CD8-positive, alpha-beta memory T cell (primary cell): ENCODE results near the gene ALPL. TPM values are rescaled to one million over a fixed set of nuclear protein-coding genes. Genes with fewer than 3 reads are reported as not detected.

Experiments
- CTCF ChIA-PET: fragments of 350-600 bp; sonication (Branson Sonifier 250); formaldehyde crosslinking; loops from one replicate; lab custom pipeline; 2021; ENCODE audit warnings: antibody characterized with exemption; lab: Charles Lee
- POLR2A ChIA-PET: fragments of 350-600 bp; sonication (Branson Sonifier 250); formaldehyde crosslinking; loops from one replicate; lab custom pipeline; 2021; ENCODE audit warnings: antibody characterized with exemption; lab: Charles Lee
- DNase-seq, 5 donors: peaks; one replicate each; pipeline versions ENCODE4 v3.0.0 to v3.0.0-alpha.2; 2020 to 2022; ENCODE audit warnings: mixed read lengths in 1 of 5
- H3K27ac ChIP-seq: one replicate; pipeline ENCODE4 v1.7.0; 2013; ENCODE audit warnings: low read depth, mild to moderate bottlenecking, low read length, moderate library complexity
- H3K27me3 ChIP-seq: 2 replicates; pipeline ENCODE4 v1.7.0; 2013; ENCODE audit warnings: low read length, mild to moderate bottlenecking; ENCODE audit not compliant: insufficient read depth, poor library complexity, severe bottlenecking
- H3K36me3 ChIP-seq: 2 replicates; pipeline ENCODE4 v1.7.0; 2013; ENCODE audit warnings: mild to moderate bottlenecking, low read length, moderate library complexity; ENCODE audit not compliant: insufficient read depth
- H3K4me1 ChIP-seq: 2 replicates; pipeline ENCODE4 v1.7.0; 2013; ENCODE audit warnings: mild to moderate bottlenecking, low read length, moderate library complexity; ENCODE audit not compliant: insufficient read depth
- H3K4me3 ChIP-seq: 2 replicates; pipeline ENCODE4 v1.7.0; 2013; ENCODE audit warnings: mild to moderate bottlenecking, low read length
- H3K9me3 ChIP-seq: 2 replicates; pipeline ENCODE4 v1.7.0; 2013; ENCODE audit warnings: mild to moderate bottlenecking, low read length
- H3K27ac Mint-ChIP-seq, 8 donors: one replicate each; pipeline ENCODE4 v1.8.0; 2020 to 2021; ENCODE audit warnings: mixed read lengths in 8 of 8, mild to moderate bottlenecking in 6 of 8, inconsistent platforms in 3 of 8, moderate library complexity in 3 of 8
- H3K27me3 Mint-ChIP-seq, 2 donors: one replicate each; pipeline ENCODE4 v1.8.0; 2020 to 2021; ENCODE audit warnings: mixed read lengths in 2 of 2, mild to moderate bottlenecking in 1 of 2, moderate library complexity in 1 of 2
- H3K36me3 Mint-ChIP-seq, 3 donors: one replicate each; pipeline ENCODE4 v1.8.0; 2020 to 2021; ENCODE audit warnings: mixed read lengths in 3 of 3, inconsistent platforms in 1 of 3, mild to moderate bottlenecking in 1 of 3
- H3K4me1 Mint-ChIP-seq, 3 donors: one replicate each; pipeline ENCODE4 v1.8.0; 2020 to 2021; ENCODE audit warnings: mixed read lengths in 3 of 3, inconsistent platforms in 1 of 3, mild to moderate bottlenecking in 1 of 3
- H3K4me3 Mint-ChIP-seq, 7 donors: one replicate each; pipeline ENCODE4 v1.8.0; 2020 to 2021; ENCODE audit warnings: mixed read lengths in 7 of 7, mild to moderate bottlenecking in 6 of 7, moderate library complexity in 4 of 7, inconsistent platforms in 2 of 7
- H3K9me3 Mint-ChIP-seq, 5 donors: one replicate each; pipeline ENCODE4 v1.8.0; 2020 to 2022; ENCODE audit warnings: mixed read lengths in 5 of 5, mild to moderate bottlenecking in 3 of 5, moderate library complexity in 2 of 5, inconsistent platforms in 1 of 5
- polyA plus RNA-seq: library from polyadenylated mRNA; unstranded; fragments of 300-500 nt; fragmentation: Illumina TruSeq; gene quantifications from one replicate; pipeline ENCODE4 v1.2.3, GENCODE V29; 2021
- total RNA-seq, 2 experiments: library from RNA; stranded (reverse); gene quantifications; one replicate each; pipeline ENCODE4 v1.2.3, GENCODE V29; 2021

Gene ALPL
- total and polyA plus RNA-seq, 3 experiments from 2014 or later = not detected

DNA sequence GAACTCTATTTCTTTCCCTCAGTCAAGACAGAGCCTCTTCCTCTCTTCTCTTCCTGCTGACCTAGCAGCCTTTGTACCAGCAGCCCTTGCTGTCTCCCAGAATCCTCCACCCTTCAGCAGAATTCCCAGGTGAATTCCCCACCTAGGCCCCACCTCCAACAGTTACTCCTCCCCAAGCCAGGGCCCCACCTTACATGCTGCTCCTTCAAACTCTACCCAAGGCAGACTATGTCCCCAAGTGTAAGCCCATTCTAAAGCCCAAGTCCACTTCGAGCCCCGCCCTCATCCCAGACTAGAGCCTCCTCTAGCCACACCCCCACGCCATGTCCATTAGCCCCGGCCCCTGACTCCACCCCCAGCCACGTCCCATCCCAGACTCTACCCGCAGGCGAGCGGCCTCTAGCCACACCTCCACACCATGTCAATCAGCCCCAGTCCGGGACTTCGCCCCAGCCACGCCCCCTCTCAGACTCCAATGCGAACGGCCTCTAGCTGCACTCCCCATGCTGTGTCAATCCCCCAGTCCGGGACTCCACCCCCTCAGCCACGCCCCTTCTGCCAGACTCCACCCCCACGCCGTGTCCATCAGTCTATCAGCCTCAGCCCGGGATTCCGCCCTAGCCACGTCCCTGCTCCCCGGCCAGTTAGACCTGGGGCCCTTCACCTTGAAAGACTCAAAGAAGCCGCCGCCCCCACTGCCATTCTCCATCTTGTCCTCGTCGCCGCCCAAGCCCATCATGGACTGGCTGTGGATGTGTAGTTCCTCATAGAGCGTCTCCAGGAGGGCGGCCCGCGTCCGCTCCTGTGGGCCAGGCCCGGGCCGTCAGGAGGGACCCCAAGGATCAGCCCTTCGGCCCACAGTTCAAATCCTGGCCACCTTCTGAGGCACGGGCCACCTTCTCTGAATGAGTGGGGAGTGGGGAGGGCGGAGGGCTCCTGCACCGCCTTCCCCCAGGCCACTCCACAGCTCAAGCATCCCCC is 98.6 kb downstream of the ALPL start:
- CTCF ChIA-PET = no interaction called here
- H3K4me3 Mint-ChIP-seq = peak overlapping the region in 3 of 7 donors; percentile 5 to 36 (median 12)

DNA sequence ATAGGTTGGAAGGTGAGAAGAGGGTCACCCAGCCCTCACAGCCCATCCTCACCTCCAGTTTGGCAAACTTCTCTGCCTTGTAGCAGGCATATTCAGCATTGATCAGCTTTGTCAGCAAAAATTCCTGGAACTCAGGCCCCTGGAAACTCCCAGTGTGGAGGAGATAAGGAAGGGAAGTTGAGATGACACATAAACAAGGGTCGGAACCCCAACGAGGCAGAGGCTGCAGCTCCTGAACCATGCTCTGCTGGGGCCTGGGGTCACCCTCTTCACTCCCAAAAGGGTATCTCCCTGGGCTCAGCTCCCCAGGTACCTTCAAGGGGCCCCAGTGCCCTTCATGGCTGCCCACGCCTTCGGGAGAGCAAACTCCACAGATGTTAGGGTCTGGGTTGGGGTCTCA is 99.6 kb downstream of the ALPL start:
- DNase-seq = no peak
- CTCF ChIA-PET = no interaction called here
- H3K4me1 ChIP-seq = no peaks in the 10 kb centered on the region

More for the DNA sequence above, 98.6 kb downstream of the ALPL start:
- H3K27ac Mint-ChIP-seq = peak overlapping the region in 3 of 8 donors; percentile 22 to 68 (median 36)
- peaks cover 10 to 15% (median 10%) of the 10 kb centered on the region in 3 donors for H3K4me1 Mint-ChIP-seq
- H3K27me3 ChIP-seq = no peaks in the 10 kb centered on the region
- H3K27ac ChIP-seq = peak overlapping the region; percentile 67
- H3K27me3 Mint-ChIP-seq = peaks cover 14 to 15% of the 10 kb centered on the region in 2 donors
- POLR2A ChIA-PET = no interaction called here
- peaks cover 0 to 2% (median 0%) of the 10 kb centered on the region in 5 donors for H3K9me3 Mint-ChIP-seq
- H3K36me3 ChIP-seq = no peaks in the 10 kb centered on the region
- DNase-seq = peak in 1 of 5 donors; percentile 11
- H3K9me3 ChIP-seq = no peaks in the 10 kb centered on the region
- no peaks in the 10 kb centered on the region for H3K36me3 Mint-ChIP-seq
- no peaks in the 10 kb centered on the region for H3K4me1 ChIP-seq
- H3K4me3 ChIP-seq = no peak overlapping the region

DNA sequence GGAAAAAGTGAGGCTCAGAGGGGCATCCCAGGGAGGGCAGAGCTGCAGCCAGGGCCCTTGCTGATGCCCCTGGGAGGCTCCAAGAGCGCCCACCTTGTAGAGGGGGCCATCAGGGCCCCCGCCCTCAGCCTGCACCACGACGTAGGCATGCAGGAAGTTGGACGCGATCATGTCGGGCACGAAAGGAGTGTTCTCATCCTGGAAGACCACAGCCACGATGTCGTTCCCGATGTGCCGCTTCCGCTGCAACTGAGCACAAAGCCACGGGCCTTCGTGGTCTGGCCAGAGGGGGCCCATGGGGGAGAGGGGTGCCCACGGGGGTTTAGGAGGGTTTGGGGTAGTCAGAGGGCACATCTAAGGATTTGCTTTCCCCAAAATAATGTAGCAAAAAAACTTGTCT is 100.8 kb downstream of the ALPL start:
- Mint-ChIP-seq H3K36me3 (no peaks in the 10 kb centered on the region), H3K4me3 (no peak overlapping the region), H3K4me1 (peaks cover 10 to 15% (median 10%) of the 10 kb centered on the region in 3 donors), H3K27me3 (peaks cover 9 to 14% of the 10 kb centered on the region in 2 donors), H3K27ac (no peak overlapping the region), H3K9me3 (peaks cover 0 to 2% (median 0%) of the 10 kb centered on the region in 5 donors)
- DNase-seq = no peak
- ChIA-PET CTCF (interaction anchor here (2.2 kb wide), 1 partner anchor 14 kb away, joined by 4 read pairs; no protein-coding TSS in a partner anchor), POLR2A (no interaction called here)
- no peaks in the 10 kb centered on the region for H3K4me1 ChIP-seq
- H3K4me3 ChIP-seq = no peak overlapping the region
- no peaks in the 10 kb centered on the region for H3K9me3 ChIP-seq
- H3K27me3 ChIP-seq = no peaks in the 10 kb centered on the region
- no peaks in the 10 kb centered on the region for H3K36me3 ChIP-seq
- no peak overlapping the region for H3K27ac ChIP-seq

More for the DNA sequence above, 99.6 kb downstream of the ALPL start:
- H3K27me3 Mint-ChIP-seq = peaks cover 14% of the 10 kb centered on the region in 2 donors
- no peaks in the 10 kb centered on the region for H3K36me3 Mint-ChIP-seq
- no peak overlapping the region for H3K4me3 ChIP-seq
- H3K4me1 Mint-ChIP-seq = peaks cover 10 to 15% (median 10%) of the 10 kb centered on the region in 3 donors
- no peaks in the 10 kb centered on the region for H3K27me3 ChIP-seq
- H3K27ac ChIP-seq = peak overlapping the region; percentile 67
- peaks cover 0 to 2% (median 0%) of the 10 kb centered on the region in 5 donors for H3K9me3 Mint-ChIP-seq
- H3K4me3 Mint-ChIP-seq = no peak overlapping the region
- POLR2A ChIA-PET = no interaction called here
- H3K27ac Mint-ChIP-seq = peak overlapping the region in 2 of 8 donors; percentile 42 to 50
- H3K36me3 ChIP-seq = no peaks in the 10 kb centered on the region
- no peaks in the 10 kb centered on the region for H3K9me3 ChIP-seq

DNA sequence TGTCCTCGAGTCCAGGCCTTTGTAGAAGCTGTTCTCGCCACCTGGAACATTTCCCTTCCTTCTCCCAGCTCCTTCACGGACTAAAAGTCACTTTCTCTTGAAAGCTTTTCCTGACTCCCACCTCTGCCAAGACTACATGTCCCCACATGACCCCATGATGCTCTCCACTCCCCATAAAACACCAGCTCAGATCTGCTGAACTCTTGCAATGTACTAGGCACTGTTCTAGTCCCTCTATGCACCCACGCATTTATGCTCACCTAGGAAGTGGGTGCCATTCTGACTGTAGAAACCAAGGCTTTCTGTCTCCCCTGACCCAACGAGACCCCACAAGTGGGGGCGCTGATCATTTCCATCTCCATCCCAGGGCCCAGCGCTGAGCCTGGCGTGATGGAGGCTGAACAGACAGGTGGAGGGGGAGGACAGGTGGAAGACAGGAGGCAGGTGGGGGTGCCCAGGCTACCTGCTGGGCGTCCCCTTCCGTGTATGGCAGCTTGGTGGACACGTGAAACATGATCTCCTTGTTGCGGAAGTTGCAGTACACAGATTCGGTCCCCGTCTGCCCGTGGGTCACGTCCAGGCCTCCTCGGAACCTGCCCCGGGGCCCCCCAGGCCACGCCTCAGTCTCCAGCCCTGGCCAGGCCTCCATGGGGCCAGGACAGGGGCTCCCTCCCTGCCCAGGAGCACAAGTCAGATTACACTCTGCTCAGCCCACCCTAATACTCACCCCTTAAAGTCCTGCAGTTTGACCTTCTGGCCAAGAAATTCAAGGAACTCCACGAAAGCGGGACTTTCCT is 102.0 kb downstream of the ALPL start:
- Mint-ChIP-seq H3K4me1 (peaks cover 10 to 15% (median 10%) of the 10 kb centered on the region in 3 donors), H3K27me3 (peaks cover 9 to 16% of the 10 kb centered on the region in 2 donors), H3K4me3 (no peak overlapping the region), H3K36me3 (no peaks in the 10 kb centered on the region), H3K27ac (no peak overlapping the region), H3K9me3 (peaks cover 0 to 2% (median 0%) of the 10 kb centered on the region in 5 donors)
- ChIA-PET CTCF (interaction anchor here (2.2 kb wide), 1 partner anchor 13 kb away, joined by 4 read pairs; no protein-coding TSS in a partner anchor), POLR2A (no interaction called here)
- H3K27me3 ChIP-seq = no peaks in the 10 kb centered on the region
- no peaks in the 10 kb centered on the region for H3K9me3 ChIP-seq
- H3K4me1 ChIP-seq = no peaks in the 10 kb centered on the region
- no peaks in the 10 kb centered on the region for H3K36me3 ChIP-seq
- DNase-seq = no peak
- no peak overlapping the region for H3K4me3 ChIP-seq
- H3K27ac ChIP-seq = no peak overlapping the region

DNA sequence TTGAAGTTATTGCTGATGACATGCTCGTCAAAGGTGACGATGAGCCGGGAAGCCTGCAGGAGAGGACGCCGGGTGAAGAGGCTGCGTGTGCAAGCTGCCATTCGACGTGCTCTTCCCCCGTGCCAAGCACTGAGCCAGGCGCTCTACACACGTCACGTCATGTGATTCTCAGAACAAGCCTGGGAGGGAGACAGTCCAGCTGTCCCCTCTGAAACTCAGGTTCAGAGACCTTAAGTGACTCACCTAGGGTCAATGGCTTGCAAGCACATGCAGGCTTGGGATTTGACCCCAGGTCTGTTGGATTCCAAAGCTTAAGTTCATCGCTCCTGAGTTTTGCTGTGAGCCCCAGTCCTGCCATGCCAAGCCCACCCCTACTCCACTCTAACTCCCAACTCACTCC is 102.8 kb downstream of the ALPL start:
- Mint-ChIP-seq H3K36me3 (no peaks in the 10 kb centered on the region), H3K27me3 (peaks cover 9 to 17% of the 10 kb centered on the region in 2 donors), H3K9me3 (peaks cover 0 to 2% (median 0%) of the 10 kb centered on the region in 5 donors), H3K27ac (no peak overlapping the region), H3K4me3 (no peak overlapping the region), H3K4me1 (peaks cover 9 to 15% (median 10%) of the 10 kb centered on the region in 3 donors)
- CTCF ChIA-PET = no interaction called here
- Histone ChIP-seq H3K27me3 (no peaks in the 10 kb centered on the region), H3K4me1 (no peaks in the 10 kb centered on the region), H3K27ac (no peak overlapping the region), H3K9me3 (no peaks in the 10 kb centered on the region), H3K4me3 (no peak overlapping the region), H3K36me3 (no peaks in the 10 kb centered on the region)
- POLR2A ChIA-PET = no interaction called here
- DNase-seq = no peak

DNA sequence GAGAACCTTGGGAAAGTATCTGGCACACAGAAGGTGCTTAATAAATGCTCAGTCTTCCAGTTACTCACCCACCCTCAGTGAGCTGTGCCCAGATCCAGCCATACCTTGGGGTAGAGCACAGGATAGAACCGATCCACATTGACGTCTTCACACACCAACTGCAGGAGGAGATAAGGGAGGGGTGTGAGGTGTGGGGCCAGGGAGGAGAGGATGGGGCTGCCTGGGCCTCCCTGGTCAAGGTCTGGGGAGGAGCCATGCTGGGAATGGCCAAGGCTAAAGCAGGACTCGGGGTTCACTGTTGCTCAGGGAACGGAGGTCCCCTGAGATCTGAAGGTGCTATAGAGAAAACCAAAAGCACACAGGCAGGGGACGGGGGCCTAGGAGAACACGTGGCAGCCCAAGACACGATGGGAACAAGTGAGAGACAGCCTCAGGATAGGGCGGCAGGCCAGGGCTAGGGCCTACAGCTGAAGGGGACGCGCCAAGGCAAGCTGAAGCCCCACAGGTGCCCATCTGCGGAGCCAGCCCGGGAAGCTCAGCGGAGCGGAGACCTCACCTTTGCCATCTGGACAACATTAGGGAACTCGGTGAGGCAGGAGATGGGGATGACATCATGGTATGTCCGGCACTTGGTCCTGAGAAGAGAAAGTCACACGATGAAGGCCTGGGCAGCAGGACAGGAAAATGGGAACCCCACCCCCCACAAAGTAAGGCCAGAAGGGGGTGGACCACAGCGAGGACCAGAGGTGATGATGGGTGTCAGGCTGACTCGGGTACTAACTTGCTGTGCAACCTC is 104.0 kb downstream of the ALPL start:
- Histone ChIP-seq H3K36me3 (no peaks in the 10 kb centered on the region), H3K27ac (peak overlapping the region; percentile 38), H3K4me1 (no peaks in the 10 kb centered on the region), H3K27me3 (no peaks in the 10 kb centered on the region), H3K9me3 (no peaks in the 10 kb centered on the region), H3K4me3 (no peak overlapping the region)
- Mint-ChIP-seq H3K27me3 (peaks cover 5 to 11% of the 10 kb centered on the region in 2 donors), H3K4me3 (no peak overlapping the region), H3K36me3 (no peaks in the 10 kb centered on the region), H3K27ac (no peak overlapping the region), H3K9me3 (peaks cover 0 to 2% (median 0%) of the 10 kb centered on the region in 5 donors), H3K4me1 (peaks cover 0 to 4% (median 0%) of the 10 kb centered on the region in 3 donors)
- DNase-seq = no peak
- ChIA-PET POLR2A (no interaction called here), CTCF (no interaction called here)

DNA sequence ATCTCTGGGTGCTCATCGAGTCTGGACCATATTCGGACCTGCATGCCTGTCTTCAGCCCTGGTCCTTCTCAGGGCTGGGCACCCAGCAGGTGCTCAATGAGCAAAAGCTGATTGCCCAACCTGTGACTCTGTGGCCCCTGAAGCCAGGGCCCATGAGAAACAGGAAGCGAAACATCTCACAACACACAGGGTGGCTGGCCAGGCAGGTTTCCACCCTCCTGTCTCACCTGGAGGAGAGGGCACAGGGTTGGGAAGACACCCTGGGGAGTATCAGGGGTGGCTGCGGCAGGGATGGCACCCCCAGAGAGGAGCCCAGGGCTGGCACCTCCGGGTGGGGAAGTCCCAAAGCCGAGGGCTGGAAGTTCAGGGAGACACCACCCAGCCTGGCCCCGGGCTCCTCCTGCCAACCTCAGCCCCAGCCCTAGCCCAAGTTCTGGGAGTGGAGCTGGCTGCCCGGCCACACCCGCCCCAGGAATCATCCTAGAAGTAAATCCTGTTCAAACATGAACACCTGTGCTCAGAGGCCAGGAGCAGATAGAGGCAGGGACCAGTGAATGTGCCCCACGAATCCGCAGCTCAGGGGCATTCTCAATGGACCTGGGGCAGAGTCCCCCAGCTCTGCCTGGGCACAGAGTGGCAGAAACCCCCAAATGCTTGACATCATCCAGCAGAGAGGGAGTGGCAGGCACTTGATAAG is 105.3 kb downstream of the ALPL start:
- no peaks in the 10 kb centered on the region for H3K36me3 ChIP-seq
- no peak overlapping the region for H3K4me3 ChIP-seq
- no peaks in the 10 kb centered on the region for H3K4me1 ChIP-seq
- Mint-ChIP-seq H3K36me3 (no peaks in the 10 kb centered on the region), H3K4me3 (no peak overlapping the region), H3K9me3 (no peaks in the 10 kb centered on the region), H3K27me3 (peaks cover 4 to 12% of the 10 kb centered on the region in 2 donors), H3K4me1 (no peaks in the 10 kb centered on the region), H3K27ac (no peak overlapping the region)
- no peaks in the 10 kb centered on the region for H3K27me3 ChIP-seq
- CTCF ChIA-PET = no interaction called here
- DNase-seq = no peak
- H3K9me3 ChIP-seq = no peaks in the 10 kb centered on the region
- POLR2A ChIA-PET = no interaction called here
- no peak overlapping the region for H3K27ac ChIP-seq
